ENCODE results near the gene KRT9. TPM values are rescaled to one million over a fixed set of nuclear protein-coding genes. Genes with fewer than 3 reads are reported as not detected.
"Not testable (repeated sequence)": the region's sequence is repeated elsewhere in the genome, so short reads cannot be mapped to it uniquely, and the experiment has no call there.

The KRT9 gene, protein sequence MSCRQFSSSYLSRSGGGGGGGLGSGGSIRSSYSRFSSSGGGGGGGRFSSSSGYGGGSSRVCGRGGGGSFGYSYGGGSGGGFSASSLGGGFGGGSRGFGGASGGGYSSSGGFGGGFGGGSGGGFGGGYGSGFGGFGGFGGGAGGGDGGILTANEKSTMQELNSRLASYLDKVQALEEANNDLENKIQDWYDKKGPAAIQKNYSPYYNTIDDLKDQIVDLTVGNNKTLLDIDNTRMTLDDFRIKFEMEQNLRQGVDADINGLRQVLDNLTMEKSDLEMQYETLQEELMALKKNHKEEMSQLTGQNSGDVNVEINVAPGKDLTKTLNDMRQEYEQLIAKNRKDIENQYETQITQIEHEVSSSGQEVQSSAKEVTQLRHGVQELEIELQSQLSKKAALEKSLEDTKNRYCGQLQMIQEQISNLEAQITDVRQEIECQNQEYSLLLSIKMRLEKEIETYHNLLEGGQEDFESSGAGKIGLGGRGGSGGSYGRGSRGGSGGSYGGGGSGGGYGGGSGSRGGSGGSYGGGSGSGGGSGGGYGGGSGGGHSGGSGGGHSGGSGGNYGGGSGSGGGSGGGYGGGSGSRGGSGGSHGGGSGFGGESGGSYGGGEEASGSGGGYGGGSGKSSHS
- total RNA-seq = not detected
- not detected for polyA plus RNA-seq

GRCh38 chr17:41571561-41572434, at the start of gene KRT9:
TSS of gene KRT9 (minus strand) at chr17:41572059. CDS start at chr17:41571992, 67 bp downstream.
- Mint-ChIP-seq H3K4me1 (peaks cover 10 to 15% (median 14%) of the 10 kb centered on the region in 3 donors), H3K4me3 (no peak within 1 kb of the TSS), H3K27me3 (peaks cover 18 to 41% of the 10 kb centered on the region in 2 donors), H3K36me3 (no peaks in the 10 kb centered on the region), H3K9me3 (peaks cover 5 to 12% (median 9%) of the 10 kb centered on the region in 5 donors), H3K27ac (no peak within 1 kb of the TSS)
- Histone ChIP-seq H3K27me3 (ENCODE audit: insufficient read depth, low read length, poor library complexity, severe bottlenecking) (peaks cover 3% of the 10 kb centered on the region), H3K9me3 (ENCODE audit: low read length) (peaks cover 8% of the 10 kb centered on the region), H3K4me3 (ENCODE audit: low read length) (no peak within 1 kb of the TSS), H3K27ac (ENCODE audit: low read depth, low read length) (no peak within 1 kb of the TSS), H3K36me3 (ENCODE audit: insufficient read depth, low read length) (no peaks in the 10 kb centered on the region), H3K4me1 (ENCODE audit: insufficient read depth, low read length) (no peaks in the 10 kb centered on the region)
- ChIA-PET CTCF (interaction anchor here (1.3 kb wide), 1 partner anchor 23 kb away, joined by 5 read pairs; no protein-coding TSS in a partner anchor), POLR2A (no interaction called here)
- DNase-seq = no peak

GRCh38 chr17:41621435-41621817, 49.6 kb upstream of the KRT9 start:
- H3K4me3 Mint-ChIP-seq; H3K27me3 ChIP-seq (ENCODE audit: insufficient read depth, low read length, poor library complexity, severe bottlenecking); H3K36me3 Mint-ChIP-seq; H3K9me3 ChIP-seq (ENCODE audit: low read length); POLR2A ChIA-PET; H3K36me3 ChIP-seq (ENCODE audit: insufficient read depth, low read length); H3K27ac ChIP-seq (ENCODE audit: low read depth, low read length); H3K27ac Mint-ChIP-seq; H3K4me1 ChIP-seq (ENCODE audit: insufficient read depth, low read length); H3K4me1 Mint-ChIP-seq; H3K9me3 Mint-ChIP-seq; CTCF ChIA-PET; H3K4me3 ChIP-seq (ENCODE audit: low read length): not testable (repeated sequence)
- peak in 1 of 5 donors; percentile 24 for DNase-seq
- H3K27me3 Mint-ChIP-seq = peaks cover 11 to 20% of the 10 kb centered on the region in 2 donors

DNA sequence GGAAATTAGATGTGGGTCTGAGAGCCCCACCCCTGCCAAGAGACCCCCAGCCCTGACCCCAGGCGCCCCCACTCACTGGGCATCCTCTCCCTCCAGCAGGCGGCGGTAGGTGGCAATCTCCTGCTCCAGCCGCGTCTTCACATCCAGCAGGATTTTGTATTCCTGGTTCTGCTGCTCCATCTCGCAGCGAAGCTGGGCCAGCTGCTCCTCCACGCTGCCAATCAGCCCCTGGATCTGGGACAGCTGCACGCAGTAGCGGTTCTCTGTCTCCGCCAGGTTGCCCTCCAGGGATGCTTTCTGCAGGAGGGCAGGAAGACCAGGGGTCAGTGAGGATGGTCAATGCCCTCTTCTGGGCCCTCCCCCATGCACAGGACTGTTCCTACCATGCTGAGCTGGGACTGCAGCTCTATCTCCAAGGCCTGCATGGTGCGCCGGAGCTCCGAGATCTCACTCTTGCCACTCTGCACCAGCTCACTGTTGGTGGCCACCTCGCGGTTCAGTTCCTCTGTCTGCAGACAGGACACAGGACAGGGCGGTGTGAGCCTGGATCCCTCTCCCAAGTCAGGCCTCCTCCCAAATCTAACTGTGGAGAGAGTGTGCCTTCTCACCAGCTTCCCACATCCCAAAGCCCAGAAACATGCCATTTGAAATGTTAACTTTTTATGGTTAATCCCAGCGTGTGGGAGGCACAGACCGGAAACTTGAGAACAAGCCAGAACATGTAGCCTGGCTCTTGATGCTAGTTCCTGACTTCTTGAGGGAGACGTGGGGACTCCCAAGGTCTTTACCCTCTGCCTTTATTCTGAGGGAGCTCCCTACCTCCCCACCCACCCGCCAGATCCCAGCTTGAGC, 49.0 kb upstream of the KRT9 start:
- no peaks in the 10 kb centered on the region for H3K36me3 Mint-ChIP-seq
- H3K4me3 Mint-ChIP-seq = no peak overlapping the region
- no peaks in the 10 kb centered on the region for H3K36me3 ChIP-seq (ENCODE audit: insufficient read depth, low read length)
- H3K27ac ChIP-seq (ENCODE audit: low read depth, low read length) = no peak overlapping the region
- H3K4me1 Mint-ChIP-seq = no peaks in the 10 kb centered on the region
- peaks cover 9 to 22% of the 10 kb centered on the region in 2 donors for H3K27me3 Mint-ChIP-seq
- H3K4me3 ChIP-seq (ENCODE audit: low read length) = no peak overlapping the region
- ChIA-PET CTCF (no interaction called here), POLR2A (no interaction called here)
- H3K4me1 ChIP-seq (ENCODE audit: insufficient read depth, low read length) = no peaks in the 10 kb centered on the region
- H3K27ac Mint-ChIP-seq = no peak overlapping the region
- H3K27me3 ChIP-seq (ENCODE audit: insufficient read depth, low read length, poor library complexity, severe bottlenecking) = no peaks in the 10 kb centered on the region
- peak in 1 of 5 donors; percentile 27 for DNase-seq
- H3K9me3 ChIP-seq (ENCODE audit: low read length) = no peaks in the 10 kb centered on the region
- H3K9me3 Mint-ChIP-seq = no peaks in the 10 kb centered on the region

- H3K9me3 Mint-ChIP-seq; CTCF ChIA-PET; H3K27me3 ChIP-seq (ENCODE audit: insufficient read depth, low read length, poor library complexity, severe bottlenecking); H3K27ac ChIP-seq (ENCODE audit: low read depth, low read length); H3K27ac Mint-ChIP-seq; H3K4me1 Mint-ChIP-seq; DNase-seq; H3K4me3 ChIP-seq (ENCODE audit: low read length); H3K4me1 ChIP-seq (ENCODE audit: insufficient read depth, low read length); H3K9me3 ChIP-seq (ENCODE audit: low read length); H3K36me3 Mint-ChIP-seq; POLR2A ChIA-PET; H3K4me3 Mint-ChIP-seq; H3K36me3 ChIP-seq (ENCODE audit: insufficient read depth, low read length): not testable (repeated sequence)
- peaks cover 9 to 25% of the 10 kb centered on the region in 2 donors for H3K27me3 Mint-ChIP-seq
These were observed 48.2 kb upstream of the KRT9 start for GRCh38 chr17:41619927-41620582.

DNA sequence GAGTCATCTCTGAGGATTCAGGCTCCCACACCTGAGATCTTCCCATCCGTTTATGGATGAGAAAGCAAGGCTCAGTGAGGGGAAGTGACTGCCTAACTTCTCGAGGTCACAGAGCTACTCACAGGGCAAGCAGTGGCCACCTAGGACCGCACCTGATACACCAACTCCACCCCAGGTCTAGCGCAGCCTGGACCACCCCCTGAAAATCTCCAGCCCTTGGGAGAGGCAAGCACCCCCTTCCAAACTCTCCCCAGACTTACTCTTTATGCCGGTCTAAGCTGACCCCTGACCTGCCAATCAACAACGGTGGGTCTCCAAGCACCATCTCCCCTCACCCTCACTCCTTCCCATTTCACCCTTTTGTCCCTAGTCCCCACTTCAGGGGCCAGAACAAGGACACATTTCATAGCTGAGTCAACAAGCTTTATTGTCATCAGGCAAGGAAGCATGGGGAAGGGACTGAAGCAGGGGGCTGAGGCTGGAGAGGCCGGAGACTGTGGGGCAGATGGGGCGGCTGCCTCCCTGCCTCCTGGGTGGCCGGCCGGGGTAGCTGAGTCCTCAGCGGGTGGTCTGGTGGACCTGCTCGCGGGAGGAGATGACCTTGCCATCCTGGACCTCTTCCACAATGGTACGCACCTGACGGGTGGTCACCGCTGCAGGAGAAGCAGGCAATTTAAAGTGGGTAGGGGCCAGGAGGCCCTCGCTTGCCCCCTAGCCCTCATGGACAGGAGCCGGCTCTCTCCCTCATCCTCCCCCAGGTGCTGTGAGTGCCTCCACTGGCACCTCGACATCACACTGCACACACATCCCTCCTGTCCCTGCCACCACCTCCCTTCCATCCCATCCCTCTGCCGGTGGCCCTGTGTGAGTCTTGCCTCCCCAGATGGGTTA, 47.4 kb upstream of the KRT9 start:
- H3K36me3 ChIP-seq (ENCODE audit: insufficient read depth, low read length) = no peaks in the 10 kb centered on the region
- H3K4me1 ChIP-seq (ENCODE audit: insufficient read depth, low read length) = no peaks in the 10 kb centered on the region
- Mint-ChIP-seq H3K27ac (peak overlapping the region in 1 of 8 donors; percentile 9), H3K4me3 (no peak overlapping the region), H3K36me3 (no peaks in the 10 kb centered on the region), H3K9me3 (no peaks in the 10 kb centered on the region), H3K27me3 (peaks cover 6 to 28% of the 10 kb centered on the region in 2 donors), H3K4me1 (no peaks in the 10 kb centered on the region)
- no peak for DNase-seq
- ChIA-PET POLR2A (no interaction called here), CTCF (no interaction called here)
- no peak overlapping the region for H3K4me3 ChIP-seq (ENCODE audit: low read length)
- no peaks in the 10 kb centered on the region for H3K9me3 ChIP-seq (ENCODE audit: low read length)
- H3K27ac ChIP-seq (ENCODE audit: low read depth, low read length) = no peak overlapping the region
- H3K27me3 ChIP-seq (ENCODE audit: insufficient read depth, low read length, poor library complexity, severe bottlenecking) = no peaks in the 10 kb centered on the region

DNA sequence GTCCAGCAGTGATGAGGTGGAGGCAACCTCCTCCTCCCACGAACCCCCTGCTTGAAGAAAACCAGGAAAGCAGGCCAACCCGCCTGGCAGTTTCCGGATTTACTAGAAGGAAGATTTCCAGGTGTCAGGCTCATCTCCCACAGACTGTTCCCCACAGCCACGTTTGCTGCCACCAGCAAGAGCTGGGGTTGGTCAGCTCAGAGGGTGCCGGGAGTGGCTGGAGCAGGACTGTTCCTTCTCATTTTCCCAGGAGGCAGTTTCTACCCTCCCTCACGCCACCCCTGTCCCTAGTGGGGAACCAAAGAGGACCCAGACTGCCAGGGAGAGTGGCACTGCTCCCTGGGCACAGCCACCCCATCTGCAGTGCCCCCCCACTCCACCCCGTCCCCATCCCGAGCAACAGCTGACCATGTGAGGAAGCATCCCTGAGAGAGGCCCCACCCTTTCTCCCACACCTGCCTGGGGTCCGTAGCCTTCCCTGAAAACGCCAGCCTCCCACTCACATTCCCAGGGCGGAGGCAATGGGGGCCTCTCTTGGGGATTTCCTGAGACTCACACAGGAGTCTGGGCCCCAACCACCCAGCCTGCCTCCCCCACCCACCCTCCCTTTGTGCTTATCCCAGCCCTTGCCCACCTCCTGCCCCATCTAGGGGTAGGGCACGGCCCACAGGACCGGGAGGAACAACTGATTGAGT, 46.6 kb upstream of the KRT9 start:
- ChIA-PET CTCF (no interaction called here), POLR2A (no interaction called here)
- no peak overlapping the region for H3K4me3 ChIP-seq (ENCODE audit: low read length)
- Mint-ChIP-seq H3K9me3 (no peaks in the 10 kb centered on the region), H3K27ac (no peak overlapping the region), H3K27me3 (peaks cover 6 to 28% of the 10 kb centered on the region in 2 donors), H3K36me3 (no peaks in the 10 kb centered on the region), H3K4me1 (no peaks in the 10 kb centered on the region), H3K4me3 (no peak overlapping the region)
- no peaks in the 10 kb centered on the region for H3K27me3 ChIP-seq (ENCODE audit: insufficient read depth, low read length, poor library complexity, severe bottlenecking)
- no peak overlapping the region for H3K27ac ChIP-seq (ENCODE audit: low read depth, low read length)
- H3K4me1 ChIP-seq (ENCODE audit: insufficient read depth, low read length) = no peaks in the 10 kb centered on the region
- H3K9me3 ChIP-seq (ENCODE audit: low read length) = no peaks in the 10 kb centered on the region
- no peaks in the 10 kb centered on the region for H3K36me3 ChIP-seq (ENCODE audit: insufficient read depth, low read length)
- peak in 1 of 5 donors; percentile 35 for DNase-seq

Measured in CD8-positive, alpha-beta memory T cell (primary cell).